H1 (cell line): Measurements from ENCODE around the gene CDRT4. TPM values are rescaled to one million over a fixed set of nuclear protein-coding genes. Genes with fewer than 3 reads are reported as not detected.

Source experiments
- CTCF ChIA-PET: fragments of 300-600 bp; sonication (Branson Sonifier 250); formaldehyde crosslinking; loops from one replicate; lab custom pipeline; 2021; ENCODE audit not compliant: partially characterized antibody; lab: Charles Lee
- POLR2A ChIA-PET: fragments of 300-600 bp; sonication (Branson Sonifier 250); formaldehyde crosslinking; loops from one replicate; lab custom pipeline; 2021; ENCODE audit warnings: inconsistent platforms; ENCODE audit not compliant: partially characterized antibody; lab: Charles Lee
- DNase-seq, 2 experiments: peaks; one replicate each; pipeline versions ENCODE4 v3.0.0 to v3.0.0-alpha.2; 2010 to 2022; ENCODE audit warnings: low spot score in 2 of 2, low read depth in 1 of 2, mixed read lengths in 1 of 2
- FAIRE-seq: peaks from 2 replicates; lab custom pipeline; 2011; peaks lifted over from hg19 to GRCh38; lab: Jason Lieb, UNC
- H2AFZ ChIP-seq: 2 replicates; pipeline ENCODE4 v1.8.1; 2012; ENCODE audit warnings: low read length, inconsistent platforms
- H2AK5ac ChIP-seq: 2 replicates; pipeline ENCODE4 v1.6.1; 2013; ENCODE audit warnings: low read depth, low read length
- H2BK120ac ChIP-seq: replicated peaks from 2 replicates; pipeline ENCODE3; 2013; ENCODE audit warnings: low read depth, low read length, inconsistent platforms
- H2BK12ac ChIP-seq: 2 replicates; pipeline ENCODE4 v1.6.1; 2013; ENCODE audit warnings: low read depth, low read length
- H2BK15ac ChIP-seq: 2 replicates; pipeline ENCODE4 v1.6.1; 2013; ENCODE audit warnings: low read length
- H2BK20ac ChIP-seq: 2 replicates; pipeline ENCODE4 v1.6.1; 2013; ENCODE audit warnings: low read length
- H2BK5ac ChIP-seq: 2 replicates; pipeline ENCODE4 v1.6.1; 2013; ENCODE audit warnings: low read depth, low read length
- H3K14ac ChIP-seq: 2 replicates; pipeline ENCODE4 v1.6.1; 2013; ENCODE audit warnings: inconsistent platforms; ENCODE audit not compliant: insufficient read length
- H3K18ac ChIP-seq: 2 replicates; pipeline ENCODE4 v1.6.1; 2013; ENCODE audit warnings: low read length; ENCODE audit errors: extremely low read depth
- H3K23ac ChIP-seq: 2 replicates; pipeline ENCODE4 v1.6.1; 2013; ENCODE audit warnings: inconsistent platforms; ENCODE audit not compliant: insufficient read length
- H3K23me2 ChIP-seq: 2 replicates; pipeline ENCODE4 v1.6.1; 2013; ENCODE audit warnings: low read depth, low read length
- H3K27ac ChIP-seq: 2 replicates; pipeline ENCODE4 v1.6.1; 2011; ENCODE audit warnings: low read depth, low read length, inconsistent platforms
- H3K27me3 ChIP-seq, 4 experiments: replicated peaks in 1 of 4; 1 replicate in 1 of 4; 2 replicates in 3 of 4; pipeline versions ENCODE4 v1.6.1 to v1.8.1; 2011 to 2013; ENCODE audit warnings: low read length in 3 of 4, mild to moderate bottlenecking in 3 of 4, inconsistent platforms in 2 of 4, mixed read lengths in 2 of 4, moderate library complexity in 1 of 4; ENCODE audit not compliant: control insufficient read depth in 3 of 4, insufficient read depth in 3 of 4; ENCODE audit errors: extremely low read depth in 1 of 4
- H3K36me3 ChIP-seq, 4 experiments: 2 replicates each; pipeline versions ENCODE4 v1.6.1 to v1.8.1; 2011 to 2013; ENCODE audit warnings: mild to moderate bottlenecking in 4 of 4, low read length in 3 of 4, moderate library complexity in 2 of 4, control low read depth in 1 of 4, inconsistent platforms in 1 of 4; ENCODE audit not compliant: insufficient read depth in 4 of 4, control insufficient read depth in 2 of 4
- H3K4ac ChIP-seq: replicated peaks from 2 replicates; pipeline ENCODE3; 2013; ENCODE audit warnings: low read length, low read depth, mixed read lengths, inconsistent platforms; ENCODE audit not compliant: insufficient read length
- H3K4me1 ChIP-seq, 4 experiments: replicated peaks in 1 of 4; 1 replicate in 1 of 4; 2 replicates in 3 of 4; pipeline versions ENCODE4 v1.6.1 to v1.8.1; 2011 to 2013; ENCODE audit warnings: low read length in 3 of 4, inconsistent platforms in 2 of 4, mixed read lengths in 1 of 4; ENCODE audit not compliant: insufficient read depth in 4 of 4, control insufficient read depth in 3 of 4
- H3K4me2 ChIP-seq, 2 experiments: 2 replicates each; pipeline versions ENCODE4 v1.6.1 to v1.8.1; 2011 to 2013; ENCODE audit warnings: low read depth in 2 of 2, low read length in 2 of 2, control low read depth in 1 of 2, inconsistent platforms in 1 of 2, mild to moderate bottlenecking in 1 of 2; ENCODE audit not compliant: insufficient read depth in 1 of 2
- H3K4me3 ChIP-seq, 4 experiments: fragments of 200-600, 300-600 bp in 1 of 4; sonication (generic), shearing (Covaris generic), sonication (Bioruptor Twin) in 1 of 4; 2 replicates each; pipeline versions ENCODE4 v1.5.1 to v1.8.1; 2011 to 2016; ENCODE audit warnings: low read length in 4 of 4, low read depth in 3 of 4, control low read depth in 2 of 4, inconsistent platforms in 2 of 4, mild to moderate bottlenecking in 2 of 4, mixed read lengths in 1 of 4, moderate library complexity in 1 of 4; ENCODE audit not compliant: insufficient read depth in 2 of 4; ENCODE audit errors: extremely low read depth in 1 of 4
- H3K56ac ChIP-seq: replicated peaks from 2 replicates; pipeline ENCODE3; 2013; ENCODE audit warnings: low read depth, mild to moderate bottlenecking, mixed read lengths, low read length, inconsistent platforms; ENCODE audit not compliant: insufficient read length
- H3K79me1 ChIP-seq: 2 replicates; pipeline ENCODE4 v1.6.1; 2013; ENCODE audit warnings: low read depth, low read length, control low read depth
- H3K79me2 ChIP-seq, 2 experiments: 2 replicates each; pipeline versions ENCODE4 v1.6.1 to v1.8.1; 2012 to 2013; ENCODE audit warnings: low read length in 2 of 2, mild to moderate bottlenecking in 2 of 2, inconsistent platforms in 1 of 2; ENCODE audit not compliant: insufficient read depth in 2 of 2, control insufficient read depth in 1 of 2
- H3K9ac ChIP-seq, 4 experiments: replicated peaks in 1 of 4; 1 replicate in 1 of 4; 2 replicates in 3 of 4; pipeline versions ENCODE4 v1.6.1 to v1.8.1; 2011 to 2013; ENCODE audit warnings: low read depth in 3 of 4, low read length in 3 of 4, control low read depth in 2 of 4, mild to moderate bottlenecking in 2 of 4, moderate library complexity in 2 of 4, inconsistent platforms in 1 of 4; ENCODE audit errors: extremely low read depth in 1 of 4
- H3K9me3 ChIP-seq, 2 experiments: 2 replicates each; pipeline versions ENCODE4 v1.6.1 to v1.8.1; 2012 to 2013; ENCODE audit warnings: mild to moderate bottlenecking in 2 of 2, moderate library complexity in 2 of 2, control low read depth in 1 of 2, inconsistent platforms in 1 of 2, low read depth in 1 of 2, low read length in 1 of 2, mixed read lengths in 1 of 2; ENCODE audit not compliant: insufficient read depth in 2 of 2
- H4K20me1 ChIP-seq, 2 experiments: replicated peaks in 1 of 2; 2 replicates each; pipeline versions ENCODE3 to v1.8.1; 2011 to 2013; ENCODE audit warnings: inconsistent platforms in 2 of 2, low read length in 2 of 2, mild to moderate bottlenecking in 1 of 2; ENCODE audit not compliant: insufficient read depth in 2 of 2, control insufficient read depth in 1 of 2
- H4K5ac ChIP-seq: 2 replicates; pipeline ENCODE4 v1.6.1; 2013; ENCODE audit warnings: low read length, low read depth, mixed read lengths, inconsistent platforms; ENCODE audit not compliant: insufficient read length
- H4K8ac ChIP-seq: 2 replicates; pipeline ENCODE4 v1.8.0; 2013; ENCODE audit warnings: mild to moderate bottlenecking, moderate library complexity, low read length, inconsistent platforms; ENCODE audit not compliant: insufficient read depth; ENCODE audit errors: extremely low read depth
- H4K91ac ChIP-seq: replicated peaks from 2 replicates; pipeline ENCODE3; 2013; ENCODE audit warnings: low read length, mixed read lengths, inconsistent platforms; ENCODE audit not compliant: insufficient read length
- GABPA ChIP-seq: IDR thresholded peaks from 2 replicates; pipeline ENCODE4 v1.6.1; 2011; ENCODE audit warnings: mild to moderate bottlenecking, low read length, moderate library complexity, borderline replicate concordance; ENCODE audit not compliant: insufficient read depth
- JUN ChIP-seq: IDR thresholded peaks from 2 replicates; pipeline ENCODE4 v1.6.1; 2011; ENCODE audit warnings: low read depth, mild to moderate bottlenecking, improper control_type of control experiment, low read length
- SIN3A ChIP-seq, 2 experiments: IDR thresholded peaks in 1 of 2; conservative IDR thresholded peaks in 1 of 2; 2 replicates each; pipeline ENCODE4 v1.6.1; 2011 to 2012; ENCODE audit warnings: low read length in 2 of 2, improper control_type of control experiment in 1 of 2, low read depth in 1 of 2, mild to moderate bottlenecking in 1 of 2
- SP4 ChIP-seq: IDR thresholded peaks from 2 replicates; pipeline ENCODE4 v1.6.1; 2012; ENCODE audit warnings: low read length, inconsistent platforms
- TAF1 ChIP-seq: IDR thresholded peaks from 2 replicates; pipeline ENCODE4 v1.6.1; 2011; ENCODE audit warnings: mild to moderate bottlenecking, low read depth, low read length
- TCF12 ChIP-seq: IDR thresholded peaks from 2 replicates; pipeline ENCODE4 v1.6.1; 2011; ENCODE audit warnings: low read depth, mild to moderate bottlenecking, low read length
- WGBS, 2 experiments: shearing (Covaris generic) in 1 of 2; methylation state at CpG; one replicate each; pipeline versions ENCODE4 v1.1.6 to v1.1.7; 2013 to 2015; ENCODE audit warnings: low lambda C conversion rate in 2 of 2, mixed read lengths in 2 of 2, inconsistent platforms in 1 of 2, low coverage in 1 of 2, missing lambda C conversion rate in 1 of 2; ENCODE audit not compliant: insufficient replicate concordance in 2 of 2, insufficient coverage in 1 of 2, insufficient read length in 1 of 2; ENCODE audit errors: extremely low coverage in 1 of 2, missing lambda C conversion rate in 1 of 2; 5-methylcytosine and 5-hydroxymethylcytosine counted together
- polyA plus RNA-seq, 7 experiments: library from polyadenylated mRNA; depleted of rRNA in 3 of 7; stranded (reverse) in 5 of 7; unstranded in 2 of 7; fragments of >200 nt in 5 of 7; fragments of 200-250 nt in 2 of 7; gene quantifications; 1 replicate in 5 of 7; 2 replicates in 1 of 7; 4 replicates in 1 of 7; pipeline versions ENCODE4 v1.2.1 to v1.2.3, GENCODE V29; 2011 to 2013; ENCODE audit warnings: missing spikeins in 2 of 7, mixed read lengths in 2 of 7
- total RNA-seq: library from RNA; stranded (reverse); fragmentation: NEBNext Ultra II Directional; extraction: Animal tissue kit (Norgen Biotek cat#: 25700); gene quantifications from 2 replicates; pipeline ENCODE4 v1.2.1, GENCODE V29; 2021

CDRT4 gene
- total and polyA plus RNA-seq, 2 of the 8 experiments (the other 6 are each of a cell fraction or from before 2014, with no cell fraction given) = 2.6 to 5.6 TPM

GRCh38 chr17:15503731-15504130 is 36.3 kb upstream of the CDRT4 start:
- H3K9me3 ChIP-seq = no peaks in the 10 kb centered on the region
- no peak overlapping the region for H3K23ac ChIP-seq
- TF ChIP-seq TCF12 (no peak), SP4 (no peak), JUN (no peak), GABPA (no peak), SIN3A (conservative IDR thresholded peaks at IDR 0.05 in 1 of 2, IDR thresholded peaks at IDR 0.05 in 1 of 2; ENCODE audit: low read depth in 1 of 2, low read length in 2 of 2) (no peak), TAF1 (no peak)
- H3K79me2 ChIP-seq = no peaks in the 10 kb centered on the region
- POLR2A ChIA-PET = interaction anchor here (0.9 to 2.1 kb wide), 5 partner anchors 10 to 242 kb away, joined by 3 to 6 read pairs (median 4); no protein-coding TSS in a partner anchor
- no peak for DNase-seq
- FAIRE-seq = no peak
- H3K4me3 ChIP-seq = no peak overlapping the region
- no peaks in the 10 kb centered on the region for H3K27me3 ChIP-seq
- no peaks in the 10 kb centered on the region for H4K20me1 ChIP-seq
- H2BK15ac ChIP-seq = no peak overlapping the region
- H2AK5ac ChIP-seq = no peak overlapping the region
- no peak overlapping the region for H2BK12ac ChIP-seq
- no peak overlapping the region for H3K27ac ChIP-seq
- WGBS, 2 experiments = 100% methylated on average over 2 of the region's 2 CpGs; no CpG with 5 or more reads in 1 of the 2 experiments
- no peak overlapping the region for H2AFZ ChIP-seq
- CTCF ChIA-PET = interaction anchor here (0.9 to 7.3 kb wide), 27 partner anchors 10 to 267 kb away, joined by 3 to 87 read pairs (median 7); partner anchors contain the start of gene PMP22
- H4K91ac ChIP-seq = no peak overlapping the region
- H2BK20ac ChIP-seq = no peak overlapping the region
- no peak overlapping the region for H3K14ac ChIP-seq
- H4K8ac ChIP-seq = no peak overlapping the region
- H3K79me1 ChIP-seq = no peaks in the 10 kb centered on the region
- no peak overlapping the region for H3K9ac ChIP-seq
- H3K4me1 ChIP-seq = peaks cover 0 to 5% (median 3%) of the 10 kb centered on the region in 4 experiments; a peak in 4 of 7 replicates
- H3K36me3 ChIP-seq = no peaks in the 10 kb centered on the region; a peak in 1 of 8 replicates
- no peak overlapping the region for H2BK120ac ChIP-seq
- no peak overlapping the region for H3K18ac ChIP-seq
- no peak overlapping the region for H4K5ac ChIP-seq
- H3K23me2 ChIP-seq = no peaks in the 10 kb centered on the region
- no peak overlapping the region for H2BK5ac ChIP-seq
- no peak overlapping the region for H3K4ac ChIP-seq
- H3K4me2 ChIP-seq = no peak overlapping the region
- no peak overlapping the region for H3K56ac ChIP-seq
